Measurements from ENCODE around the gene ZNF223. TPM values are rescaled to one million over a fixed set of nuclear protein-coding genes. Genes with fewer than 3 reads are reported as not detected.

The ZNF223 gene
- 2.1 and 5.4 TPM in 2 replicates for total RNA-seq (2014; rRNA removed; shearing (Covaris generic))

DNA sequence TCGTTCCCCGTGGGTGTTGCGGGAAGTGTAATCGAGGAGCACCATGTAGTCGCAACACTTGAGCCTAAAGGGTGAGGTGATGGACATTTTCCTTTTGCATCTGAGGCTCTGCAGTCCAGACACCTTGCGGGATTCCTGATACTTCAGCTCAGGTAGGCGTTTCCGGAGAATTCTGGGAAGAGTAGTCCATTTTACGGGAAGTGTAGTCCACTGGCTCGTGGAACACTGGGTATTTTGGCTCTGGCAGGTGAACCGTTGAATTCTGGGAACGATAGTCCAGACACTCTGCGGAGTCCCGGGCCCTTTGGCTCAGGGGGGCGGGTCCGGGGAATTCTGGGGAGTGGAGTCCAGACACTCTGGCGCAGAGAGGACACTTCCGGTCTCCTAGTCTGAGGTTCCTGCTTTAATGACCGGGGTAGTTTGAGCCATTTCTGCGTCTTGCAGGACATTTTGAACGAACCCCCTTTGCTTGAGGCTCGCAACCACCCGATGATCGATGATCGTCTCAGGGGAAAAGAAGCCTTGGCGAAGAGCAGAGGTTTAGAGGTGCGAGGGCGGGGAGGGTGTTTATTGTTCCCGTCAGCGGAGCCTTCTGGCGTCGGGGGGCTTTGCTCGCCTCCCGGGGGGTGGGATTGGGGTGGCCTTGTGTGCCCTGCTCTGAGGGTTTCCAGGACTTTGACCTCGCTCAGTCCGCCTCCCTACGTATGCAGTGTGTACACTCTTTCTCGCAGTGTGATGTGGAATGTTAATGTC lies at the start of gene ZNF223:
ZNF223 (plus strand) TSS at position 387 of the 753 bp plus-strand sequence. CDS start 3,141 bp downstream, outside the sequence.
- peak; percentile 94 for DNase-seq (ENCODE audit: low read depth)

DNA sequence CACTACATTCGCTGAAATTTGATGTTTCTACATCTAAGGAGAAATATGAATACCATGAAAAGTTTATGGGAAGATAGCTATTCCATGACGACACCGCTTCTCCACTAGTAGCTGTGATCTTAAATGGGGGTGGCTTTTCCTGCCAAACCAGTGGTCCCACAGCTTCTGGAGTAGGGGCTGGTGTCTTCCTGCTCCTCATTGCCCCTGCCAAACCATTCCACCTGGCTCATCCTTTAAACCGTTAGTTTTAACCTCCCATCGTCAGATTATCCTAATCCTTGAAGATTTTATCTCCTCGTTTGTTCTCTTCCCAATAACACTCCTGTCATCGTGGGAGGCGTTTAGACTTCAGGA lies 49.6 kb upstream of the ZNF223 start:
- no peak for DNase-seq (ENCODE audit: low read depth)

DNA sequence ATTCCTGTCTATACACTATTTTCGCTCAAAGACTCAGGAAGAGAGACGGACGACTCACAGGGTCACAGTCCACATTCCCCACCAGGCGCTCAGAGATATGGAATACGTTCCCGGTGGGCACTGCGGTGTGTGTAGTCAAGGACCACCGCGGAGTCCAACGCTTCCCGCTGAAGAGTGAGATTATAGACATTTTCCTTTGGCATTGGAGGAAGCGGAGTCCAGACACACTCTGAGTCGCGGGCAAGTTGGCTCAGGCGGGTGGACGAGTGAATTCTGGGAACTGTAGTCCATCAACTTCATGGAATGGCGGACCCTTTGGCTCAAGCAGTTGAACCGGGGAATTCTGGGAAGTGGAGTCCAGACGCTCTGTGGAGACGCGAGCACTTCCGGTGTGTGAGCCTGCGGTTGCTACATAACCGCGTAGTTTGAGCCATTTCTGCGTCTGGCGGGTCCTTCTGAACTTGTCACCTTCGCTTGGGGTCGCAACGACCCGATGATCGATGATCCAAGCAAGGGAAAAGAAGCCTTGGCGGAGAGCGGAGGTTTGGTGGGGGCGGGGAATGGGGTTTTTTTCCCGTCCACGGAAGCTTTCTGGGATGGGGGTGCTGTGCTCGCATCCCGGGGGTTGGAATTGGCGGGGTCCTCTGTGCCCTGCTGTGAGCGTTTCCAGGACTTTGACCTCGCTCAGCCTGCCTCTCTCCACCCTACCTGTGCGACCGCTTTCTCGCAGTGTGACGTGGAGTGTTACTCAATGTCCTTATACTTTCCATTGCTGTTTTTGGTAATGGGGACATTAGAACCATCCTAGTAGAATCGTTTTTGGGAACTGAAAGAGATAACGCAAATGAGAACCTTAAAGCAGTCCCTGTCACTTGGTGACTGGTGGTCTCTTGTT lies 49.0 kb upstream of the ZNF223 start, which contains the start of gene ZNF230:
ZNF230 (plus strand) TSS at position 392 of the 895 bp plus-strand sequence. CDS start 4,122 bp downstream, outside the sequence.
- peak; percentile 97 for DNase-seq (ENCODE audit: low read depth)

DNA sequence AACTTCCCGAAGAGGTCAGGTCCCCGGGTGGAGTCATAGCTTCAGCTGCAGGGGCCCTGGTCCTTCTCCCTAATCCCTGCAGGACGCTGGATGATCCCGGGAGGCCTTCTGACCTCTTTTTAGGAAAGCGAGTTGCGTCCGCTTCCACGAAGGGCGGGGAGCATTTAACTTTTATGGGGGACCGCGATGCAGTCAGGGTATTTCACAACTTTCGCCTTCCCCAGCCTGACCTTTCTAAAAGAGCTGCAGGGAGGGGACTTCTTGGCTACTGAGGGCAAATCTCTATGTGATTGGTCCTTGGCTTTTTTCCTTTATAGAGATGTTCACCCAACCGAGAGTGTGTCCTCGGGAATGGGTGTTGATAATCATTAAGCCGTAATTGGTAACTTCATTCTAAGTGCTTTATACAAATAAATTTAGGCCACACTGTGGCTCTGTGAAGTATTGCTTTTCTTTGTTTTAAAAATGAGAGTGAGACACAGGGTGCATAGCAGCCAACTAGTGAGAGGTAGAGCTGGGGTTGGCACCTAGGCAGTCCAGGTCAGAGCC lies 48.3 kb upstream of the ZNF223 start:
- no peak for DNase-seq (ENCODE audit: low read depth)

DNA sequence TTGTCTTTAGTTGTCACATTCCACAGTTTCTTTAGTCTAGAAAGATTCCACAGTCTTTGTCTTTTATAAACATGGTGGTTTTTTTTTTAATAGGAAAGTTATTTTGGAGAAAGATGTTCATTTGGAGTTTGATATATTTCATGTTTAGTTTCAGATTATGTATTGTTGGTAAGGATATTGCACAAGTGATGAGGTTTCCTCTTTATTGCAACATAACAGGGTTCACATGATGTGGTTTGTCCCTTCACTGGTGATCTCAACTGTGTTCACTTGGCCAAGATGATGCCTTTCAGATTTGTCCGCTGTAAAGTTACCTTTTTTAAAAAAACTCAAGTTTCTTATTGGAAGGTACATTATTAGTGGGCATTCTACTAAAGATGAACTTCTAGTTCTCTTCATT lies 45.9 kb upstream of the ZNF223 start:
- DNase-seq (ENCODE audit: low read depth) = no peak

DNA sequence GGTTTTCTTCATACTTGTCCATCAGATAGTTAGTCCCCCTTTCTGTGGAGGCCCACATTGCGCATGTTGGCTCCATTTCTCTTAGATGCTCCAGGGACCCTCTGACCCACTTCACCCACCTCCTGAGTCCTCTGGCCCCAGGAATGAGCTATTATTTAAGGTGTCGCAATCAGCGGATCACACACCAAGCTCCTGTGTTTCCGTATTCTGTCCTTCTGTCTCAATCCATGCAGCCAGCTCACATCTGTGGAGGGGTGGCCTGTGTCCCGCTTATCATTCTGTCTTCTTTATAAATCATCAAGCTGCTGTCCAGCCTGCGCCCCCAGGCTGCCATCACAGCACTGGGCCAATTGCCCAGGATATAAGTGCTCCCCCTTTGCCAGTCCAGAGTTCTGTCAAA lies 44.4 kb upstream of the ZNF223 start:
- DNase-seq (ENCODE audit: low read depth) = no peak

DNA sequence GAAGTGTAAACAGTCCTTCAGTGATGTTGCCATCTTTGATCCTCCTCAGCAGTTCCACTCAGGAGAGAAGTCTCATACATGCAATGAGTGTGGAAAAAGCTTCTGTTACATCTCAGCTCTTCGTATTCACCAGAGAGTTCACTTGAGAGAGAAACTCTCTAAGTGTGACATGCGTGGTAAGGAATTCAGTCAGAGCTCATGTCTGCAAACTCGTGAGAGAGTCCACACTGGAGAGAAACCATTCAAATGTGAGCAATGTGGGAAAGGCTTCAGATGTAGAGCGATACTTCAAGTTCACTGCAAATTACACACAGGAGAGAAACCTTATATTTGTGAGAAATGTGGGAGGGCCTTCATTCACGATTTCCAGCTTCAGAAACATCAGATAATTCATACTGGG lies 41.4 kb upstream of the ZNF223 start:
- no peak for DNase-seq (ENCODE audit: low read depth)

DNA sequence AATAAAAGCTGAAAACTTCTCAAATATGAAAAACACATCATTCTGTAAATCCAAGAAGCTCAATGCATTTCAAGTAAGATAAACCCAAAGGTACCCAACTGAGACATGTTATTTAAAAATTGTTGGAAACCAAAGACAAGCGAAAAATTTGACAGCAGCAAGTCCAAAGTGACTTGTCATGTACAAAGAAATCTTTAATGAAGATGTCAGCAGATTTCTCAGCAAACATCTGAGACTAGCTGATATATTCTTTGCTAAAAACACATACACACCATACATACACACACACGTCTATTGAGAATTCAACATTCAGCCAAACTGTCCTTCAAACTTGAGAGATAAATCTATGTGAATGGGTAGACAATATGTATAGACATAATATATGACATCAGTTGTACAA lies 32.3 kb upstream of the ZNF223 start:
- no peak for DNase-seq (ENCODE audit: low read depth)

DNA sequence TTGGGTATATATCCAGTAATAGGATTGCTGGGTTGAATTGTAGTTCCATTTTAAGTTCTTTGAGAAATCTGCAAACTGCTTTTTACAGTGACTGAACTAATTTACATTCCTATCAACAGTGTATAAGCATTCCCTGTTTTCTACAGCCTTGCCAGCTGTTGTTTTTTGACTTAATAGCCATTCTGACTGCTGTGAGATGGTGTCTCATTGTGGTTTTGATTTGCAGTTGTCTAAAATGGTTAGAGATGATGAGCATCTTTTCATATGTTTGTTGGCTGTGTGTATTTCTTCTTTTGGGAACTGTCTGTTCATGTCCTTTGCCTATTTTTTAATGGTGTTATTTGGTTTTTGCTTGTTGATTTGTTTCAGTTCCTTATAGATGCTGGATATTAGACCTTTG lies 30.6 kb upstream of the ZNF223 start:
- no peak for DNase-seq (ENCODE audit: low read depth)

DNA sequence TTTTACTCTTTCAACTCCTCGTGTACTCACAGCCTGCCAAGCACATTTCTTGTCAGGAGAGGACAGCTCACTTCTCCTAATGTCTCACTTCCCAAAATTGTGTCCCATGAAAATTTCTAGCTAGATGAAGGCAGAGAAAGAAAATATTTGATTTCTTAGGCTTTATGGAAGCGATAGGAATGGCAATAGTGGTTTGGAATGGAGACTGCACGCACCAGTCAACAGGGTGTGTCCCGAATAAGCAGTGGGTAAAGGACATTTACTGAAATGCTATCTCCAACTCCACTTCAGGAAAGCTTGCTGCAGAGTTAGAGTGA lies 27.0 kb upstream of the ZNF223 start:
- DNase-seq (ENCODE audit: low read depth) = no peak

DNA sequence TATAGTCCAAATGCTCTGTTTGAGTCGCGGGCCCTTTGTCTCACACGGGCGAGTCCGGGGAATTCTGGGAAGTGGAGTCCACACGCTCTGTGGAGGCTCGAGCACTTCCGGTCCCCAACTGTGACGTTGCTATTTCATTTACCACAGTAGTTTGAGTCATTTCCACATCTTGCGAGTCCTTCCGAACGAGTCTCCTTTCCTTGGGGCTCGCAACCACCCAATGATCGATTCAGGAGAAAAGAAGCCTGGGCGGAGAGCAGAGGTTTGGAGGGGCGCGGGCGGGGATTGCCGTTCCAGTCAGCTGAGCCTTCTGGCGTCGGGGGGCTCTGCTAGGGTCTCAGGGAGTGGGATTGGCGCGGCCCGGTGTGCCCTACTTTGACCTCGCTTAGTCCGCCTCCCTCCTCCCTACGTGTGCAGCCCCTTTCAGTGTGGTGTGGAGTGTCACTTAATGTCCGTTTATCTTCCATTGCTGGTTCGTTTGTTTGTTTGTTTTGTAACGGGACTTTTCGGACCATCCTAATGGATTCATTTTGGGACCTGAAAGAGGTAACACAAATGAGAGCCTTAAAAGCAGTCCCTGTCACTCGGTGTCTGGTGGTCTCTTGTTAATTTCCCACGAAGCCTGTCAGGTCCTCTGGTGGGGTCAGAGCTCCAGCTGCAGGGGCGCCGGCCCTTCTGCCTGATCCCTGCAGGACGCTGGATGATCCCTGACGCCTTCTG lies 26.5 kb upstream of the ZNF223 start, which contains the start of gene ZNF222:
ZNF222 (plus strand) TSS at position 163 of the 720 bp plus-strand sequence; CDS start at position 221, 58 bp downstream.
- peak; percentile 90 for DNase-seq (ENCODE audit: low read depth)

DNA sequence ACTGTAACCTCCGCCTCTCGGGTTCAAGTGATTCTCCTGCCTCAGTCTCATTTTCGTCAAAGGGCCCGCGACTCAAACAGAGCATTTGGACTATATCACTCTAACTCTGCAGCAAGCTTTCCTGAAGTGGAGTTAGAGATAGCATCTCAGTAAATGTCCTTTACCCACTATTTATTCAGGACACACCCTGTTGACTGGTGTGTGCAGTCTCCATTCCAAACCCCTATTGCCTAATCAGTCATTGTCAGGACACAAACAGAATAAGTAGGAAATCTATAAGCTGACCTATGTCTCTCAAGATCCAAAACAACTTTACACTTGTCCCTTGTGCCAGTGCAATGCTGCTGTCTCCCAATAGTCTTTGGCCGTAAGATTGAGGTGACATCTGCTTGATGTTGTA lies 25.2 kb upstream of the ZNF223 start:
- DNase-seq (ENCODE audit: low read depth) = no peak

DNA sequence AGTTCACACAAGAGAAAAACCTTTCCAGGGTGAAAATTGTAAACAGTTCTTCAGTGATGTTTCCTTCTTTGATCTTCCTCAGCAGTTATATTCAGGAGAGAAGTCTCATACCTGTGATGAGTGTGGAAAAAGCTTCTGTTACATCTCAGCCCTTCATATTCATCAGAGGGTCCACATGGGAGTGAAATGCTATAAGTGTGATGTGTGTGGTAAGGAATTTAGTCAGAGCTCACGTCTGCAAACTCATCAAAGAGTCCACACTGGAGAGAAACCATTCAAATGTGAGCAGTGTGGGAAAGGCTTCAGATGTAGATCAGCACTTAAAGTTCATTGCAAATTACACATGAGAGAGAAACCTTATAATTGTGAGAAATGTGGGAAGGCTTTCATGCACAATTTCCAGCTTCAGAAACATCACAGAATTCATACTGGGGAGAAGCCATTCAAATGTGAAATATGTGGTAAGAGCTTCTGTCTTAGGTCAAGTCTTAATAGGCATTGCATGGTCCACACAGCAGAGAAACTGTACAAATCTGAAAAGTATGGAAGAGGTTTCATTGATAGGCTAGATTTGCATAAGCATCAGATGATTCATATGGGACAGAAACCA lies 19.7 kb upstream of the ZNF223 start:
- DNase-seq (ENCODE audit: low read depth) = no peak

DNA sequence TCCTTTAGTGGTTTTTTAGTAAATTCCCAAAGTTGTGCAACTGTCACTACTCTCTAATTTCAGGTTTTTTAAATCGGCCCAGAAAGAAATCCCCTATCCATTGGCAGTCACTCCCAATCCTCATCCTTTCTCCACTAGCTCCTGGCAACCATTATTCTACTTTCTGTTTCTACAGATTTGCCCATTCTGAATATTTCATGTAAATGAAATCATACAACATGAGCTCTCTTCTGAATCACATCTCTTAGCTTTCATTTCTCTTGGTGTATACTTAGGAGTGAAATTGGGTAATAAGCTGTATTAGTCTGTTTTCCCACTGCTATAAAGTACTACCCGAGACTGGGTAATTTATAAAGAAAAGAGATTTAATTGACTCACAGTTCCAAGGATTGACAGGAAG lies 9.7 kb upstream of the ZNF223 start:
- DNase-seq (ENCODE audit: low read depth) = no peak

DNA sequence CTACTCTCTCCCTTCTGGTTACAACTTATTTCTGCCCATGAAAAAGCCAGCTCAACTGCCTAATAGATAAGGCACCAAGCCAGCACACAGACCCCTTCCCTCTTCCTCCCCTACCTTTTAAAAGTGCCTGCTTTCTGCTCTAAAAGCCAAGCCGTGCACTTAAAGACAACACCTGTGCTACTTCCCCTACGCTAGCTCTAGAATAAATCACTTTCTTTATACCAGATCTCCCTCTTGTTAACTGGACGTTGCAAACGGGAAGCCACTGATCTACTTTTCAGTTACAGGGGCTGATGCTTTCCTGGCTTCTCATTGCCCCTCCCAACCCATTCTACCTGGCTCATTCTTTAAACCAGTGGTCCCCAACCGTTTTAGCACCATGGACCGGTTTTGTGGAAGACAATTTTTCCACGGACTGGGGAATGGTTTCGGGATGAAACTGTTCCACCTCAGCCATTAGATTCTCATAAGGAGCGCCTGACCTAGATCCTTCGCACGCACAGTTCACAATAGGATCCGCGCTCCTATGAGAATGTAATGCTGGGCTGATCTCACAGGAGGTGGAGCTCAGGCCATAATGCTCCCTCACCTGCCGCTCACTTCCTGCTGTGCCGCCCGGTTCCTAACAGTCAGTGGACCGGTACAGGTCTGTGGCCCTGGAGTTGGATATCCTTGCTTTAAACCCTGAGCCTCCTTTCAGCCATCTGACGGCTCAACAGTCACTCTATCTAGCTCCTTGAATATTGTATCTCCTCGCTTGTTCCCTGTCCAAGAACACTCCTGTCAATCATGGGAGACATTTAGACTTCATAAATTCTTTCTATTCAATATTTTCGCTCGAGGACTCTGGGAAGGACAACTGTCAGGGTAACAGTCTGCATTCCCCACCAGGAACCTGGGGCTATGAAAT lies 841 bp upstream of the ZNF223 start:
- peak; percentile 13 for DNase-seq (ENCODE audit: low read depth)

DNA sequence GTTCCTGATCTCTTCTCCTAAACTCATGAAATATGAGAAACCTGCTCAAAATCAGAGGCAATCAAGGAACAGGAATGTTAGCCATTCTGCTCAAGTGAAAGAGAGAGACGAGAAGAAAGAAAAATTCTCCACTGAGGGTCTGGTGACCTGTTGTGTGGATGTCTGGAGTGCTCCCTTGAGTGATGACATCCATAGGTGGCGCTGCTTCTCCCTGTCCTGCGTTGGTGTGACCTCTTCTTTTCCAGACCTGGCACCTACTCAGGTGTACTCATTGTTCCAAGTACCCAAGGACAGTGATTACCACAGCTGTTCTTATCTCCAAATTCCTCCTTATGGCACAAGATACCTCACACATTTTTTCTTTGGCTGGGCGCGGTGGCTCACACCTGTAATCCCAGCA lies 4.0 kb downstream of the ZNF223 start:
- no peak for DNase-seq (ENCODE audit: low read depth)

DNA sequence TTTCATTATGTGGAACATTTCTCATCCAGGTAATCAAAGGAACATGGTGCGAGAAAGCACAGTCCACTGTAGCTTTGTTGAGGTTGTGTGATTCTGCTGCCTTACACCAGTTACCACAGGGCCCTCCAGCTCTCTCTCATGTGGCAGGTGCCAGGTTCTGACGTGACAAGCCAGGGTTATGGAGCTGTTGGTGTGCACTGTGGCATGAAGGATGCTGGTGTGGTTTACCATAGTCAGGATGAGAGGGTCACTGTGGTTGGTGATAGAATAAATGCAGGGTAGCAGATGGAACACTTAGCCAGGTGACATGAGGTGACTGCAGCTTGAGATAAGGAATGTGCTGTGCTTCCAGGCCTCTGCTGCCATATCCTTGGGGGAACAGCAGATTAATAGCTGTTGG lies 7.4 kb downstream of the ZNF223 start:
- DNase-seq (ENCODE audit: low read depth) = no peak

DNA sequence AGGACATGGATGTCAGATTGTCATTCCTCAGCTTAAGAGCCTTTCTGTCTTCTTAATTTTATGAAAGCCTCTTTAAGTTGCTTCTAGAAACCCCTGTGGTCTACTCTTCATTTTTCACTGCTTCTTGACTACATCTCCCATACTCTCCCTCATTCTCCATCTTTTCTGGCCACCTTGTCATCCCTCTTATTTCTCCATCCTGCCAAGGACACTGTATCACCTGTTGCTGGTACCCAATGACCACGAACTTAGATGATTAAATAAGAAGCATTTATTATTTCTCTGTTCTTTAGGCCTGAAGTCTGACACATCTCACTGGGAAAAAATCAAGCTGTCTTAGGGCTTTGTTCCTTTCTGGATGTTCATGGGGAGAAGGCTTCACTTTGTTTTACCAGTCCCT lies 9.2 kb downstream of the ZNF223 start:
- no peak for DNase-seq (ENCODE audit: low read depth)

DNA sequence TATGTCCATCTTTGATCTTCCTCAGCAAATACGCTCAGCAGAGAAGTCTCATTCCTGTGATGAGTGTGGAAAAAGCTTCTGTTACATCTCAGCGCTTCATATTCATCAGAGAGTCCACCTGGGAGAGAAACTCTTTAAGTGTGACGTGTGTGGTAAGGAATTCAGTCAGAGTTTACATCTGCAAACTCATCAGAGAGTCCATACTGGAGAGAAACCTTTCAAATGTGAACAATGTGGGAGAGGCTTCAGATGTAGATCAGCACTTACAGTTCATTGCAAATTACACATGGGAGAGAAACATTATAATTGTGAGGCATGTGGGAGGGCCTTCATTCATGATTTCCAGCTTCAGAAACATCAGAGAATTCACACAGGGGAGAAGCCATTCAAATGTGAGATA lies 14.5 kb downstream of the ZNF223 start:
- DNase-seq (ENCODE audit: low read depth) = no peak

DNA sequence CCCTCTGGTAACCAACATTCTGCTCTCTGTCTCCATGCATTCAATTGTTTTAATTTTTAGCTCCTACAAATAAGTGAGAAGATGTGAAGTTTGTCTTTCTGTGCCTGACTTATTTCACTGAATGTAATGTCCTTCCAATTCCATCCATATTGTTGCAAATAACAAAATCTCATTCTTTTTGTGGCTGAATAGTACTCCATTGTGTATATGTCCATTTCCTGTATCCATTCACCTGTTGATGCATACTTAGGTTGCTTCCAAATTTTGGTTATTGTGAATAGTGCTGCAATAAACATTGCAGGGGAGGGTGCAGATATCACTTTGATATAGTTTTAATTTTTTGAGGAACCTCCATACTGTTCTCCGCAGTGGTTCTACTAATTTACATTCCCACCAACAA lies 17.6 kb downstream of the ZNF223 start:
- DNase-seq (ENCODE audit: low read depth) = no peak
